GM23248 (cell line): ENCODE data around the gene GLS2. TPM values are rescaled to one million over a fixed set of nuclear protein-coding genes. Genes with fewer than 3 reads are reported as not detected.
"Not testable (repeated sequence)": the region's sequence is repeated elsewhere in the genome, so short reads cannot be mapped to it uniquely, and the experiment has no call there.

ENCODE experiments used
- DNase-seq: peaks from one replicate; pipeline ENCODE4 v3.0.0-alpha.2; 2015
- H2AFZ ChIP-seq: fragments of 200-600 bp; sonication (generic); 2 replicates; pipeline ENCODE4 v1.6.1; 2016; ENCODE audit warnings: antibody characterized with exemption
- H3F3A ChIP-seq: fragments of 200-600 bp; sonication (generic); 2 replicates; pipeline ENCODE4 v1.6.1; 2016; ENCODE audit warnings: mild to moderate bottlenecking, antibody characterized with exemption, mixed run types; ENCODE audit not compliant: insufficient read depth
- H3K27ac ChIP-seq: fragments of 200-600 bp; sonication (generic); 2 replicates; pipeline ENCODE4 v1.5.1; 2016; ENCODE audit warnings: mild to moderate bottlenecking
- H3K27me3 ChIP-seq: fragments of 200-600 bp; sonication (generic); replicated peaks from 2 replicates; pipeline ENCODE4 v1.6.1; 2016; ENCODE audit warnings: mild to moderate bottlenecking; ENCODE audit not compliant: insufficient read depth
- H3K36me3 ChIP-seq: fragments of 200-600 bp; sonication (generic); 2 replicates; pipeline ENCODE4 v1.6.1; 2016; ENCODE audit warnings: low read depth, mild to moderate bottlenecking
- H3K4me1 ChIP-seq: fragments of 200-600 bp; sonication (generic); 2 replicates; pipeline ENCODE4 v1.6.1; 2016; ENCODE audit warnings: mild to moderate bottlenecking; ENCODE audit not compliant: insufficient read depth
- H3K4me2 ChIP-seq: fragments of 200-600 bp; sonication (generic); one replicate; pipeline ENCODE4 v1.6.1; 2016; ENCODE audit warnings: mild to moderate bottlenecking; ENCODE audit not compliant: unreplicated experiment
- H3K4me3 ChIP-seq: fragments of 200-600 bp; sonication (generic); 2 replicates; pipeline ENCODE4 v1.5.1; 2016; ENCODE audit warnings: mild to moderate bottlenecking
- H3K79me2 ChIP-seq: fragments of 200-600 bp; sonication (generic); 2 replicates; pipeline ENCODE4 v1.6.1; 2016; ENCODE audit warnings: mild to moderate bottlenecking; ENCODE audit not compliant: insufficient read depth
- H3K9ac ChIP-seq: fragments of 200-600 bp; sonication (generic); 2 replicates; pipeline ENCODE4 v1.6.1; 2016; ENCODE audit warnings: mild to moderate bottlenecking
- H3K9me2 ChIP-seq: fragments of 200-600 bp; sonication (generic); 2 replicates; pipeline ENCODE4 v1.6.1; 2016; ENCODE audit warnings: mixed run types, mild to moderate bottlenecking, moderate library complexity; ENCODE audit not compliant: insufficient read depth
- H3K9me3 ChIP-seq: fragments of 200-600 bp; sonication (generic); one replicate; pipeline ENCODE4 v1.6.1; 2017; ENCODE audit warnings: low read depth
- H4K20me1 ChIP-seq: fragments of 200-600 bp; sonication (generic); 2 replicates; pipeline ENCODE4 v1.6.0; 2016; ENCODE audit not compliant: insufficient read depth
- EZH2 ChIP-seq: fragments of 200-600 bp; sonication (generic); IDR thresholded peaks from 2 replicates; pipeline ENCODE4 v1.6.1; 2018; ENCODE audit warnings: antibody characterized with exemption, mild to moderate bottlenecking; ENCODE audit not compliant: insufficient read depth, poor library complexity, severe bottlenecking
- EZH2phosphoT487 ChIP-seq: fragments of 200-600 bp; sonication (generic); IDR thresholded peaks from 2 replicates; pipeline ENCODE4 v1.6.1; 2018; ENCODE audit warnings: antibody characterized with exemption, moderate library complexity, mild to moderate bottlenecking, low read depth; ENCODE audit not compliant: insufficient read depth
- WGBS, 2 experiments: methylation state at CpG; one replicate each; pipeline ENCODE4 v1.1.6; 2015 to 2017; ENCODE audit warnings: low lambda C conversion rate in 2 of 2, low coverage in 1 of 2; ENCODE audit errors: missing lambda C conversion rate in 2 of 2; 5-methylcytosine and 5-hydroxymethylcytosine counted together
- in situ Hi-C: fragments of 300-500 bp; cut with MboI; formaldehyde crosslinking; loops from 2 replicates; pipeline ENCODE4 v1.15.0; 2020
- polyA plus RNA-seq: library from polyadenylated mRNA; unstranded; fragments of >200 nt; fragmentation: Nextera tagmentation; extraction: Ambion mirVana; gene quantifications from 2 replicates; pipeline ENCODE4 v1.2.1, GENCODE V29; 2016
- total RNA-seq: library from RNA; depleted of rRNA; stranded (reverse); fragments of >200 nt; shearing (Covaris generic); gene quantifications from 2 replicates; pipeline ENCODE4 v1.2.3, GENCODE V29; 2014

The GLS2 gene
- total and polyA plus RNA-seq, 2 experiments from 2014 or later = not detected

DNA sequence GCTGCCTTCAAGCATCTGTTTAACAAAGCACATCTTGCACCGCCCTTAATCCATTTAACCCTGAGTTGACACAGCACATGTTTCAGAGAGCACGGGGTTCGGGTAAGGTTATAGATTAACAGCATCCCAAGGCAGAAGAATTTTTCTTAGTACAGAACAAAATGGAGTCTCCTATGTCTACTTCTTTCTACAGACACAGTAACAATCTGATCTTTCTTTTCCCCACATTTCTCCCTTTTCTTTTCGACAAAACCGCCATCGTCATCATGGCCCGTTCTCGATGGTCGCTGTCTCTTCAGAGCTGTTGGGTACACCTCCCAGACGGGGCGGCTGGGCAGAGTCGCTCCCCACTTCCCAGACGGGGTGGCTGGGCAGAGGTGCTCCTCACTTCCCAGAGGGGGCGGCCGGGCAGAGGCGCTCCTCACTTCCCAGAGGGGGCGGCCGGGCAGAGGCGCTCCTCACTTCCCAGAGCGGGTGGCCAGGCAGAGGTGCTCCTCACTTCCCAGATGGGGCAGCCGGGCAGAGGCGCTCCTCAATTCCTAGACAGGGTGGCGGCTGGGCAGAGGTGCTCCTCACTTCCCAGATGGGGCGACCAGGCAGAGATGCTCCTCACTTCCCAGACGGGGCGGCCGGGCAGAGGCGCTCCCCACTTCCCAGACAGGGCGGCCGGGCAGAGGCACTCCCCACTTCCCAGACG is 5.6 kb upstream of the GLS2 start:
- H3K27ac ChIP-seq, DNase-seq, H3K9me2 ChIP-seq, H3F3A ChIP-seq, H3K9me3 ChIP-seq, in situ Hi-C loops, H3K4me1 ChIP-seq, H4K20me1 ChIP-seq, H3K4me2 ChIP-seq, H3K36me3 ChIP-seq, H3K4me3 ChIP-seq, H2AFZ ChIP-seq, H3K9ac ChIP-seq, H3K79me2 ChIP-seq: not testable (repeated sequence)
- H3K27me3 ChIP-seq = peaks cover 21% of the 10 kb centered on the region
- WGBS, 2 experiments = 85 to 90% methylated on average over 16 to 23 of the region's 31 CpGs

DNA sequence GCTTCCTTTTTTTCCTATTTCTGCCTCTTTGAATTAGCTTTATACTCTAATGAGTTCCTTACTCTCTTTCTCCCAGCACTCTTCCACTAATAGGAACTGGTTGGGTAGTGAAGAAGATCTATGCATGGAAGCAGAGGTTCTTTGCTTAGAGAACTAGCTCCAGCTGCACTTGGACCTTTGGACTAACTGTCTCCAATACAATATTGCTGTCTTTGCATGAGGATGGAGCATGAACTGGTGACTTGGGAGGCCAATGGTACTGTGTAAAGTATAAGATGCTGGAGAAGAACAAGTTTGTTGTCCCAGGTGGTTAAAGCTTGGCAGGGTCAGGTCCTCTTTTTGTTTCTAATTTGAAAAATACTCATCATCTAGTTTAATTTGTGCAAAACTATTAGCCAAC is 2.4 kb upstream of the GLS2 start:
- Histone ChIP-seq H3K27ac (no peak overlapping the region), H3K79me2 (no peaks in the 10 kb centered on the region), H4K20me1 (no peaks in the 10 kb centered on the region), H3K9me2 (no peaks in the 10 kb centered on the region), H3F3A (no peaks in the 10 kb centered on the region), H3K27me3 (peaks cover 21% of the 10 kb centered on the region), H2AFZ (no peak overlapping the region), H3K36me3 (no peaks in the 10 kb centered on the region), H3K4me1 (no peaks in the 10 kb centered on the region), H3K9me3 (no peaks in the 10 kb centered on the region), H3K9ac (no peak overlapping the region), H3K4me3 (no peak overlapping the region), H3K4me2 (no peak overlapping the region)
- TF ChIP-seq EZH2 (no peak), EZH2phosphoT487 (no peak)
- no peak for DNase-seq
- in situ Hi-C loops = no loop called here

DNA sequence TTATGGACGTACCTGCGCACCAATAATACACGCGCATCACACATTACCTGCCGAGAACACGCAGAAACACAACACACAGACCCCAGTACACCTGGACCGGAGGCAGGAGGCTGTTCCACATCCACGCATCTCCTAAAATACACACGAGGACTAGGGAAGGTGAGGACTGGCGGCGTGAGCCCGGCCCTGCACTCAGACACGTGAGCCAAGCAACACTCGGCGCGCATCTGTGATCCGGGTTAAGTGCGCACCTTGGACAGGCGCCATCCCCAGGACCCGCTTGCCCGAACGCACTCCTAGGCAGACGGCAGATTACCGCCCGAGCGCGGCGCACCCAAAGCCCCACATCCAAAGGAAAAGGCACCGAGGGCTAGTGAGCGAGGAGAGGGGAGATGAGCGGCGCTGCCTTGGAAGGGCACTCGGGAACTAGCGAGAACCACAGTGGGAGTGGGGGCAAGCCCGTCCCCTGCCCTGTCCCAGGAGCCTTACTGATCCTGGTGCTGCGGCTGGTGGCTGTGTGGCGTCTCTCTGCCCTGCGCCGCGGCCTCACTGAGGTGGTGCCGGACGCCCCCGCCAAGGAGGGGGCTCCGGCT is 417 bp downstream of the GLS2 start:
- WGBS, 2 experiments = 4 to 7% methylated on average over 39 to 41 of the region's 44 CpGs

DNA sequence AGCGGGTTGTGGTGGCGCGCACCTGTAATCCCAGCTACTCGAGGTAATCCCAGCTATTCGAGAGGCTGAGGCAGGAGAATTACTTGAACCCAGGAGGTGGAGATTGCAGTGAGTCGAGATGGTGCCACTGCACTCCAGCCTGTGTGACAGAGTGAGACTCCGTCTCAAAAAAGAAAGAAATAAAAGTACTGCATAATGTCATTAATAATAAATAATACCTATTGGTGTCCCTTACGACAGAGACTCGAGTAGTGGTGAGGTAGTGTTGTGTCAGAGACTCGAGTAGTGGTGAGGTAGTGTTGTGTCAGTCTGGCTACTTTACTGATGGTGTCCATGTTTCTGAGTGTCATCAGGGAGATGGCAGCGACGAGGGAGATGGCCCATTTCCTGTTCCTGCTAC is 1.3 kb downstream of the GLS2 start:
- no peaks in the 10 kb centered on the region for H3K36me3 ChIP-seq
- 82 to 84% methylated on average over 12 of the region's 12 CpGs for whole genome bisulfite sequencing, 2 experiments
- H3F3A ChIP-seq = no peaks in the 10 kb centered on the region; the same call in 1 of the 2 replicates
- H4K20me1 ChIP-seq = no peaks in the 10 kb centered on the region
- in situ Hi-C loops = no loop called here
- no peak overlapping the region for H3K27ac ChIP-seq
- no peak overlapping the region for H2AFZ ChIP-seq
- H3K4me1 ChIP-seq = no peaks in the 10 kb centered on the region
- H3K4me2 ChIP-seq = no peak overlapping the region
- peak; percentile 5 for DNase-seq
- H3K9me3 ChIP-seq = no peaks in the 10 kb centered on the region
- no peak overlapping the region for H3K9ac ChIP-seq
- TF ChIP-seq EZH2 (no peak), EZH2phosphoT487 (no peak)
- H3K79me2 ChIP-seq = no peaks in the 10 kb centered on the region
- no peak overlapping the region for H3K4me3 ChIP-seq
- no peaks in the 10 kb centered on the region for H3K9me2 ChIP-seq
- H3K27me3 ChIP-seq = peaks cover 13% of the 10 kb centered on the region

More for the DNA sequence above, 417 bp downstream of the GLS2 start:
- peak overlapping the region; percentile 79 for H2AFZ ChIP-seq
- peak overlapping the region; percentile 81 for H3K4me2 ChIP-seq
- in situ Hi-C loops = no loop called here
- peak; percentile 48 for DNase-seq
- no peaks in the 10 kb centered on the region for H3K36me3 ChIP-seq
- peaks cover 17% of the 10 kb centered on the region for H3K27me3 ChIP-seq
- H3K79me2 ChIP-seq = no peaks in the 10 kb centered on the region
- no peaks in the 10 kb centered on the region for H3K9me2 ChIP-seq
- H3K9me3 ChIP-seq = no peaks in the 10 kb centered on the region
- no peaks in the 10 kb centered on the region for H4K20me1 ChIP-seq
- no peak for TF ChIP-seq EZH2
- TF ChIP-seq EZH2phosphoT487 = no peak
- H3K4me1 ChIP-seq = no peaks in the 10 kb centered on the region
- peak overlapping the region; percentile 69 for H3K4me3 ChIP-seq
- H3K27ac ChIP-seq = no peak overlapping the region
- no peaks in the 10 kb centered on the region; the same call in 1 of the 2 replicates for H3F3A ChIP-seq
- 0 out of 2 replicates have a peak overlapping the region, but pooled peaks have one; percentile 9 for H3K9ac ChIP-seq

DNA sequence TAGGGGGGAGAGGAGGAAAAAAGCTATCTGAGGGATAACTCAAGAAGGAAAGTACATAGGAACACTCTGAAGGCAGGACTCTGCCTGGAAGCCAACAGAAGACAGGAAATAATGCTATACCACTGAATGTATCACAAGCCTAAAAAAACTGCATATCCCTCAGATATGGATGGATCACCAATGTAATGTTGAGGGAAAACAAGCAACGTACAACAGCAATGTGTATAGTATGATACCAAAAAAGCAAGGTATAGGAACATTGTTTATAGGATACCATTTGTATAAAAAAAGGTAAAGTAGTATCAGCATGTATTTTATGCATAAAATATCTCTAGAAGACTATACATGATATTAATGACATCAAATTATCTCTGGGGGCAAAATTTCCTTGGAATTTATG is 3.4 kb downstream of the GLS2 start:
- Histone ChIP-seq H4K20me1 (no peaks in the 10 kb centered on the region), H3K4me3 (no peak overlapping the region), H3K36me3 (no peaks in the 10 kb centered on the region), H2AFZ (no peak overlapping the region), H3K4me2 (no peak overlapping the region), H3K79me2 (no peaks in the 10 kb centered on the region), H3F3A (no peaks in the 10 kb centered on the region; the same call in 1 of the 2 replicates), H3K4me1 (no peaks in the 10 kb centered on the region), H3K9me2 (no peaks in the 10 kb centered on the region), H3K9ac (no peak overlapping the region), H3K27me3 (no peaks in the 10 kb centered on the region), H3K27ac (no peak overlapping the region), H3K9me3 (no peaks in the 10 kb centered on the region)
- WGBS, 2 experiments = 91 to 94% methylated on average over 1 of the region's 1 CpG
- TF ChIP-seq EZH2 (no peak), EZH2phosphoT487 (no peak)
- in situ Hi-C loops = no loop called here
- no peak for DNase-seq
